ENCODE data around the gene WNT5B. TPM values are rescaled to one million over a fixed set of nuclear protein-coding genes. Genes with fewer than 3 reads are reported as not detected.

The WNT5B gene
- total and polyA plus RNA-seq, 9 of the 15 experiments (the other 6 are each of a cell fraction or from before 2014, with no cell fraction given) = 0.42 to 16.8 (median 5.4) TPM

- TF ChIP-seq REST (IDR thresholded peaks at IDR 0.05; ENCODE audit: borderline replicate concordance) (no peak), REST (CRISPR knock-in tag; IDR thresholded peaks at IDR 0.05; ENCODE audit: low read depth) (no peak), ZNF586 (CRISPR knock-in tag; conservative IDR thresholded peaks at IDR 0.05) (no peak), SMAD4 (CRISPR knock-in tag; conservative IDR thresholded peaks at IDR 0.05) (no peak), TEAD2 (tag; IDR thresholded peaks at IDR 0.05) (no peak), ZNF316 (IDR thresholded peaks at IDR 0.05) (no peak), CBX5 (IDR thresholded peaks at IDR 0.05; ENCODE audit: borderline replicate concordance, low read depth) (no peak), RFX1 (IDR thresholded peaks at IDR 0.05) (no peak), ARID3B (CRISPR knock-in tag; IDR thresholded peaks at IDR 0.05; ENCODE audit: borderline replicate concordance) (no peak), NR4A1 (CRISPR knock-in tag; IDR thresholded peaks at IDR 0.05) (no peak), NR4A1 (tag; IDR thresholded peaks at IDR 0.05) (no peak), FOSL1 (tag; conservative IDR thresholded peaks at IDR 0.05) (no peak), HMG20A (CRISPR knock-in tag; conservative IDR thresholded peaks at IDR 0.05) (no peak)
- TF ChIP-seq, protein P1, sequence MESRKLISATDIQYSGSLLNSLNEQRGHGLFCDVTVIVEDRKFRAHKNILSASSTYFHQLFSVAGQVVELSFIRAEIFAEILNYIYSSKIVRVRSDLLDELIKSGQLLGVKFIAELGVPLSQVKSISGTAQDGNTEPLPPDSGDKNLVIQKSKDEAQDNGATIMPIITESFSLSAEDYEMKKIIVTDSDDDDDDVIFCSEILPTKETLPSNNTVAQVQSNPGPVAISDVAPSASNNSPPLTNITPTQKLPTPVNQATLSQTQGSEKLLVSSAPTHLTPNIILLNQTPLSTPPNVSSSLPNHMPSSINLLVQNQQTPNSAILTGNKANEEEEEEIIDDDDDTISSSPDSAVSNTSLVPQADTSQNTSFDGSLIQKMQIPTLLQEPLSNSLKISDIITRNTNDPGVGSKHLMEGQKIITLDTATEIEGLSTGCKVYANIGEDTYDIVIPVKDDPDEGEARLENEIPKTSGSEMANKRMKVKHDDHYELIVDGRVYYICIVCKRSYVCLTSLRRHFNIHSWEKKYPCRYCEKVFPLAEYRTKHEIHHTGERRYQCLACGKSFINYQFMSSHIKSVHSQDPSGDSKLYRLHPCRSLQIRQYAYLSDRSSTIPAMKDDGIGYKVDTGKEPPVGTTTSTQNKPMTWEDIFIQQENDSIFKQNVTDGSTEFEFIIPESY (CRISPR knock-in tag; IDR thresholded peaks at IDR 0.05) = no peak
- TF ChIP-seq, protein P2, sequence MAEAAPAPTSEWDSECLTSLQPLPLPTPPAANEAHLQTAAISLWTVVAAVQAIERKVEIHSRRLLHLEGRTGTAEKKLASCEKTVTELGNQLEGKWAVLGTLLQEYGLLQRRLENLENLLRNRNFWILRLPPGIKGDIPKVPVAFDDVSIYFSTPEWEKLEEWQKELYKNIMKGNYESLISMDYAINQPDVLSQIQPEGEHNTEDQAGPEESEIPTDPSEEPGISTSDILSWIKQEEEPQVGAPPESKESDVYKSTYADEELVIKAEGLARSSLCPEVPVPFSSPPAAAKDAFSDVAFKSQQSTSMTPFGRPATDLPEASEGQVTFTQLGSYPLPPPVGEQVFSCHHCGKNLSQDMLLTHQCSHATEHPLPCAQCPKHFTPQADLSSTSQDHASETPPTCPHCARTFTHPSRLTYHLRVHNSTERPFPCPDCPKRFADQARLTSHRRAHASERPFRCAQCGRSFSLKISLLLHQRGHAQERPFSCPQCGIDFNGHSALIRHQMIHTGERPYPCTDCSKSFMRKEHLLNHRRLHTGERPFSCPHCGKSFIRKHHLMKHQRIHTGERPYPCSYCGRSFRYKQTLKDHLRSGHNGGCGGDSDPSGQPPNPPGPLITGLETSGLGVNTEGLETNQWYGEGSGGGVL (CRISPR knock-in tag; IDR thresholded peaks at IDR 0.05) = no peak
These were observed 35.6 kb upstream of the WNT5B start (continued) for GRCh38 chr12:1593174-1594005.

All from K562 (cell line).